KOPT-K1 (cell line): ENCODE data around the gene COL13A1.

ENCODE experiments used
- H3K27ac ChIP-seq: fragments of 200-600 bp; sonication (generic); 2 replicates; pipeline ENCODE4 v1.5.1; 2016; ENCODE audit warnings: antibody characterized with exemption, mild to moderate bottlenecking, low read depth, low read length; ENCODE audit not compliant: poor library complexity, severe bottlenecking
- H3K36me3 ChIP-seq: fragments of 200-600 bp; sonication (generic); 2 replicates; pipeline ENCODE4 v1.5.1; 2017; ENCODE audit warnings: antibody characterized with exemption, mild to moderate bottlenecking, low read length, moderate library complexity; ENCODE audit not compliant: insufficient read depth
- H3K9me3 ChIP-seq: fragments of 200-600 bp; sonication (generic); 2 replicates; pipeline ENCODE4 v1.5.1; 2017; ENCODE audit warnings: antibody characterized with exemption, low read length, mild to moderate bottlenecking; ENCODE audit not compliant: insufficient read depth, poor library complexity, severe bottlenecking

COL13A1 gene

GRCh38 chr10:69869291-69869961, 67.7 kb downstream of the COL13A1 start:
- Histone ChIP-seq H3K36me3 (no peaks in the 10 kb centered on the region), H3K27ac (no peak overlapping the region), H3K9me3 (no peaks in the 10 kb centered on the region)

- H3K36me3 ChIP-seq = no peaks in the 10 kb centered on the region
- no peak overlapping the region for H3K27ac ChIP-seq
- H3K9me3 ChIP-seq = no peaks in the 10 kb centered on the region
Measured at GRCh38 chr10:69870591-69870990, 68.9 kb downstream of the COL13A1 start.

- Histone ChIP-seq H3K27ac (no peak overlapping the region), H3K9me3 (no peaks in the 10 kb centered on the region), H3K36me3 (no peaks in the 10 kb centered on the region)
Measured at GRCh38 chr10:69871074-69871473, 69.4 kb downstream of the COL13A1 start.

- Histone ChIP-seq H3K36me3 (no peaks in the 10 kb centered on the region), H3K27ac (no peak overlapping the region), H3K9me3 (no peaks in the 10 kb centered on the region)
Measured at GRCh38 chr10:69872323-69872722, 70.6 kb downstream of the COL13A1 start.

GRCh38 chr10:69873135-69873639, 71.5 kb downstream of the COL13A1 start:
- Histone ChIP-seq H3K36me3 (no peaks in the 10 kb centered on the region), H3K27ac (no peak overlapping the region), H3K9me3 (no peaks in the 10 kb centered on the region)

GRCh38 chr10:69874449-69874848, 72.7 kb downstream of the COL13A1 start:
- no peaks in the 10 kb centered on the region for H3K36me3 ChIP-seq
- H3K27ac ChIP-seq = no peak overlapping the region
- no peaks in the 10 kb centered on the region for H3K9me3 ChIP-seq

- H3K27ac ChIP-seq = no peak overlapping the region
Measured at GRCh38 chr10:69875856-69876255, 74.2 kb downstream of the COL13A1 start.

GRCh38 chr10:69876286-69876685, 74.6 kb downstream of the COL13A1 start:
- Histone ChIP-seq H3K36me3 (no peaks in the 10 kb centered on the region), H3K27ac (no peak overlapping the region), H3K9me3 (no peaks in the 10 kb centered on the region)

More at GRCh38 chr10:69875856-69876255, 74.2 kb downstream of the COL13A1 start:
- Histone ChIP-seq H3K36me3 (no peaks in the 10 kb centered on the region), H3K9me3 (no peaks in the 10 kb centered on the region)

GRCh38 chr10:69876931-69877330, 75.2 kb downstream of the COL13A1 start:
- H3K27ac ChIP-seq = no peak overlapping the region
- no peaks in the 10 kb centered on the region for H3K9me3 ChIP-seq
- no peaks in the 10 kb centered on the region for H3K36me3 ChIP-seq

GRCh38 chr10:69878038-69878437, 76.3 kb downstream of the COL13A1 start:
- H3K27ac ChIP-seq = no peak overlapping the region
- H3K36me3 ChIP-seq = no peaks in the 10 kb centered on the region
- no peaks in the 10 kb centered on the region for H3K9me3 ChIP-seq

GRCh38 chr10:69878951-69879350, 77.2 kb downstream of the COL13A1 start:
- Histone ChIP-seq H3K27ac (no peak overlapping the region), H3K36me3 (no peaks in the 10 kb centered on the region), H3K9me3 (no peaks in the 10 kb centered on the region)

- H3K9me3 ChIP-seq = no peaks in the 10 kb centered on the region
- H3K36me3 ChIP-seq = no peaks in the 10 kb centered on the region
- no peak overlapping the region for H3K27ac ChIP-seq
Measured at GRCh38 chr10:69879634-69880257, 78.0 kb downstream of the COL13A1 start.

- Histone ChIP-seq H3K27ac (no peak overlapping the region), H3K36me3 (no peaks in the 10 kb centered on the region), H3K9me3 (no peaks in the 10 kb centered on the region)
Measured at GRCh38 chr10:69880301-69881081, 78.8 kb downstream of the COL13A1 start.

- H3K27ac ChIP-seq = no peak overlapping the region
- no peaks in the 10 kb centered on the region for H3K9me3 ChIP-seq
Measured at GRCh38 chr10:69881202-69881601, 79.5 kb downstream of the COL13A1 start.

GRCh38 chr10:69883310-69884023, 81.8 kb downstream of the COL13A1 start:
- H3K36me3 ChIP-seq = no peaks in the 10 kb centered on the region
- H3K27ac ChIP-seq = no peak overlapping the region
- H3K9me3 ChIP-seq = no peaks in the 10 kb centered on the region

More at GRCh38 chr10:69881202-69881601, 79.5 kb downstream of the COL13A1 start:
- no peaks in the 10 kb centered on the region for H3K36me3 ChIP-seq
